Stimulated activated CD4-positive, alpha-beta T cell treated with anti-CD3 and anti-CD28 coated beads, Interleukin-1b, Interleukin-23, amount 100 ng/mL, for 1 hour (primary cell): ENCODE results near the gene REPIN1.
A peak's percentile ranks its signal among the peaks of the same experiment; 100 is the strongest.

Source experiments
- DNase-seq, 2 donors: peaks; one replicate each; pipeline ENCODE4 v3.0.0-alpha.2; 2020; ENCODE audit warnings: low read depth in 2 of 2

REPIN1 gene

DNA sequence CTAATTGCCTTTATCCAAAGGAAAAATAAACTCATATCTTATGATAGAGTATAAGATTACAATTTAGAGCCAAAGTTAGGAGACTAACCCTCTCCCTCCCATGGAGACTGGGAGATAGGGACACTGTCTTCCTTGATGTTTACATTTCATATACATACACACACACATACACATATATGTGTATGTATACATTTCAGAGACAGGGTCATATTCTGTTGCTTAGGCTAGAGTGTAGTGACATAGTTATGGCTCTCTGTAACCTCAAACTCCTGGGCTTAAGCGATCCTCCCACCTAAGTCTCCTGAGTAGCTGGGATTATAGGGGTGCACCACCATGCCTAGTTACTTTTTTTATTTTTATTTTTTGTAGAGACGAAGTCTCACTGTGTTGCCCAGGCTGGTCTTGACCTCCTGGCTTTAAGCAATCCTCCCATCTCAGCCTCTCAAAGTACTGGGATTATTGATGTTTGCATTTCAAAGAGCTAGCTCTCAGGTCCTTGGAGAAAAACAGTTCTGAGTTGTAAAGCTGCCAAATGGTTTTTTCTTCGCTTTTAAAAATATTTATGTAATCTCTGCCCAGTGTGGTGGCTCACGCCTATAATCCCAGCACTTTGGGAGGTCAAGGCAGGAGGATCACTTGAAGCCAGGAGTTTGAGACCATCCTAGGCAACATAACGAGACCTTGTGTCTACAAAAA is 8.1 kb upstream of the REPIN1 start:
- DNase-seq = no peak

DNA sequence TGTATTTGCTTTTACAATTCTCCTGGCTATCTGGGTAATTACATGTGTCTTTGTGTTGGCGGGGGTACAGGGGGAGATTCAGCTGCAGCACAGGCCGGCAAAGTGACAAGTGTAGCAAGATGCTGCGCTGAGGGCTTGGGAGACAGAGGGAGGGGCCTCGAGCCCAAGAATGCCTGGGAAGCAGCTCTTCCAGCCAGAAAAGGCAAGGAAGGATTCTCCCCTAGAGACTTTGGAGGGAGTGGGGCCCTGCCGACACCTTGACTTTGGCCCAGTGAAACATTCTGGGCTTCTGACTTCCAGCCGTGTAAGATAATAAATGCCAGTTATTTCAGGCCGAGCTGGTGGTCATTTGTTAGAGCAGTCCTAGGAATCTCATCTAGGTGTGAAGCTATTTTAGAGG is 7.2 kb upstream of the REPIN1 start:
- no peak for DNase-seq

DNA sequence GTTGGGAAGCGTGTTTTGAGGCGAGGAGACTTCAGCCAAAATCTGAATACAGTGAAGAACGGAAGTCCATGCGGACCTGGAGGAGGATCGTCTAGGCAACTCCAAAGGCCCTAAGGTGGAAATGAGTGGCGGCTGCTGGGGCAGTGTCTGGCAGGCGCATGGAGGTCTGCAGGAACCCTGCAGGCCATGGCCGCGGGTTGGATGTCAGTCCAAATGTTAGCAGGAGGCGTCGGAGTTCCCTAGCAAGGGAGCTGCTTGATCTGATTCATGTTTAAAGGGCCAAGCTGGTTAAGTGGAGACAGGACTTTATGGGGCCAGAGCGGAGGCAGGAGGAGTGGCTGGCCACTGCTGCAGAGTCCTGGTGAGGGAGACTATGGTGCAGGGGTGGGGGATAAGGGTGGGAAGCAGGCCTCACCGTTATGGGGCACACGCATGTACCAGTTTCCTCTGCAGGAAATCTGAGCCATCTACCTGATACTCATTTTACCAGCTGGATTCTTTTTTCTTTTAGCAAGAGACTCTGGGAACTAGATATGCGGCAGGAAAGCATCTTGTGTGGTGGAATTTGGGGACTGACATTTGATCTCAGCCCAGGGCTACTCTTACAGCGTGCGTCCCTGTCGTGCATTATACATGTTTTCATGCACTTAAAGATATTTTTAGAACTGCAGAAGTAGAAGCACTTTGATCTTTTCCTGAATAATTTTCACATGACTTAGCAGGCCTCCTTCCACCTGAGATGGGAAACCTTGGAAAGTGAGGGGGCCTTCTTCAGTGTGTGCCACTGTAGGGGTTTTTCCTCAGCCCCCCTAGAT is 6.6 kb upstream of the REPIN1 start:
- DNase-seq = no peak

DNA sequence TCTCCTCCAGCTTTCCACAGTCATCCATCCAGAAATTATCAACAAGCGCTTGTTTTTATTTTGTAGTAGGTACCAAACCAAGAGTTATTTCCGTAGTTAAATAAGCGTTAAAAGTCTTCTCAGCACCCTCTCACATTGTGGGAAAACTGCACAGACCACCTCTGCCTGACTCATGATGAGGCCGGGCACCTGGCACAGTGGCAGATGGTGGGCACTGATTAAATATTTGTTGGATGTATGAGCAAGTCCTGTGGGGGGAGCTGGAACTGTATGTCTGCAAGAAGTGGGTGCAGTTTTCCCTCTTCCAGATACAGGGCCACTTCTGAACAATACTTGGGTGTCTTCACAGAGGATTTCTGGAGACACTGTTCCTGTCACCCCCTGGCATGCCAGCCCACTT is 5.3 kb upstream of the REPIN1 start:
- DNase-seq = no peak

DNA sequence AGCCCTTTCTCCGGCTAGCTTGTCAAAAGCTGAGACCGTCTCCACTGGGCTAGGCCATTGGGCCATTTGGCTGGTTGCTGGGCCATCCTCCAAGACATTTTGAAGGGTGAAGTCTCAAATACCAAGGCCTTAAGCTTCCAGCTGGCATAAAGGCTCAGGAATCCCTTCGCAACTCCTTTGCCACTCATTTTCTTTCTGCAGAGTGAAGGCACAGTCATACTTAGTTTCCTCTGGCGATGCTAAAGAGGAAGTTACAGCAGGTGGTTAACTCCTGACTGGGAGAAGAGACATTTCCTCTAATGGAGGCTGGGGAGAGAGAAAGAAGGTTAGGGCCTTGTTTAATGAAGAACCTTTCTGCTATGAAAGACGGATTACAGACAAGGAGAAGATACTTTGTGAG is 4.8 kb upstream of the REPIN1 start:
- DNase-seq = no peak

DNA sequence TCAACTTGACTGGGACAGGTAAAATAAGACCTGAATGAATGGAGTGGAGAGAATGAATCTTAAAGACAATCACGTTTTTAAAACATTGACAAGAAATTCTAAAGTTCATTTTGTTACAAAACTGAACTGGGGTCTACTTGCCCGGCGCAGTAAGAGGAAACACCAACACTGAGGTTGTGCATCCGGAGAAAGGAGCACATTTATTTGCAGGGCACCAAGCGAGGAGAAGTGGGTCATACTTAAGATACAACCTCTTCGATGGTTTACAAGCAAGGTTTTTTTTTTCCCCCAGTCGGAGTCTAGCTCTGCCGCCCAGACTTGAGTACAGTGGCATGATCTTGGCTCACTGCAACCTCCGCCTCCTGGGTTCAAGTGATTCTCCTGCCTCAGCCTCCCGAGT is 3.4 kb upstream of the REPIN1 start:
- DNase-seq = no peak

DNA sequence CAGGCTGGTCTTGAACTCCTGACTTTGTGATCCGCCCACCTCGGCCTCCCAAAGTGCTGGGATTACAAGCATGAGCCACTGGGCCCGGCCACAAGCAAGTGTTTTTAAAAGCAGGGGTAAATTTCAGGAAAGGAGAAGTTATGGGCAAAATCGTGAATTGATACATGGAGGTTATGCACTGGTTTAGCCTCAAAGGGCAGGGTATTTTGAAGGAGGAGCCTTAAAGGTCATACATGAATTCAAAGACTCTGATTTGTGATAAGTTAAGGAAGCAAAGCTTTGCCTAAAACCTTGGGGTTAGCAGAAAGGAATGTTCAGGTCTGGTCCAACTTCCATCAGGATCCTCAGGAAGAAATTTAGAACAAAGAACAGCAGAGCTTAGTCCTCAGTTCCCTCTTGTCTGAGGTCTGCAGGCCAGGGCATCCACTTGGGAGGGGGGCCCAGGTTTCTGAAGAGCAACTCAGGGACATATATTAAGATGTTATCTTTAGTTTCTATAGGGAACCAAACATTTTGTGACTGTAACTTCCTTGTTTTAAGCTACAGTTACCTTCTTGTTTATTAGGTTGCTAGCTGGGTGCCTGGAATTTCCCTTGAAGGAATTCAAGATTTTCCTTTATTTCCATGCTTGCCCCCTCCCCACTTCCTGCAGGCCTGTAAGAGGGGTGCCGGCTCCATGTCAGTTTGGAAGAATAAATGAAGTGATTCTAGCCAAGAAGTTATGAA is 2.8 kb upstream of the REPIN1 start:
- no peak for DNase-seq

DNA sequence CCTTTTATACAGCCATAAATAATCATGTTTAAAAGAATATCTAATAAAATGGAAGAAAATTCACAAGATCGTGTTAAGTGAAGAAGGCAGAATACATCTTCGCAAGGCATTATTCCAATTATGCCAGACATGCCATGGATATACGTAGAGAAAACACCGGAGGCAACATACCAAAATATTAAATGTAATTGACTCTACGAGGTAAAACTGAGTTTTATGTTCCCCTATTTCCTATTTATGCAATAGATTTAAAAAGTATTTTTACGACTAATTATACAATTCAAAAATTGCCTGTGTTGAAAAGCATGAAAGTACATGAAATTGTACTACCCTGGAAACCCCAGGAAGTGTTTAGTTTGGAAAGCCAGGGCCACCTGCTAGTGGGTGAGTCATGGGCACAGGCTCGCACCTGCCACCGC is 936 bp upstream of the REPIN1 start:
- no peak for DNase-seq

DNA sequence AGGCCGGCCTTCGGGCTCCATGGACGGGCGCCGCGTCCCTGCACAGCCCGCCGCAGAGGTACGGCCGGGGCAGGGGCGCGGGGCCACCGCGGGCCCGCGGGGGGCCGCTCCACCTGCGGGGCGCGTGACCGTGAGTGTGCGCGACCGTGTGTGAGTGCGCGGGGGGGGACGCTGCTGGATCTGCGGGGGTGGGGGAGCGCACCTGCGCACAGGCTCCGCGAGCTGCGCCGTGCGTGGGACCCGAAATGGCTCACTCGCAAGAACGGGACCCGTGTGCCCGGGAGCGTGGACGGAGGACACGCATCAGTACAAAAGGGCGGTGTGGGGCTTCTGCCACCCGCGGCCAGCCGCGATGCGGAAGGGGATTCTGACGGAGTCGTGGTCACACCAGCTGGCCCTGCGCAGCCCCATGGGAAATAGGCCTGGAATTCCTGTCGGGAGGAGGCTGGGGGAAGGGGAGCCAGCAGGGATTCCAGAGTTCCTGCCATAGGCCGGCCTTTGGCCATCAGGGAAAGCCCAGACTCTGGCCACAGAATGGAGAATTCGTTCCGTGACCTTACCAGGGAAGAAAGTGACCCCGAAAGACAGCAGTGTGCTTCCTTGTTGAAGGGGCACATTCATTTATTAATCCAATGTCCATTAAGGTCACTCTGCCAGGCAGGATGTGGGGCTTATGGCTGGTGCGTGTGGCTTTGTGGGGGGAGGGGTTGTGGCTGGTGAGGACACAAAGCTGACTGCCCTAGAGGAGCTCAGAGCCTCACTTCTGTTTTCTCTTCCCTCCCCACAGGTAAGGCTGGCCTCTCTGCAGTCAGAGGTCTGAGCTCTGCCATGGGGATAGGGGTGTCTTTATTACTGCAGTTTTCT is 494 bp downstream of the REPIN1 start:
- peak in 1 of 2 donors; percentile 45 for DNase-seq

DNA sequence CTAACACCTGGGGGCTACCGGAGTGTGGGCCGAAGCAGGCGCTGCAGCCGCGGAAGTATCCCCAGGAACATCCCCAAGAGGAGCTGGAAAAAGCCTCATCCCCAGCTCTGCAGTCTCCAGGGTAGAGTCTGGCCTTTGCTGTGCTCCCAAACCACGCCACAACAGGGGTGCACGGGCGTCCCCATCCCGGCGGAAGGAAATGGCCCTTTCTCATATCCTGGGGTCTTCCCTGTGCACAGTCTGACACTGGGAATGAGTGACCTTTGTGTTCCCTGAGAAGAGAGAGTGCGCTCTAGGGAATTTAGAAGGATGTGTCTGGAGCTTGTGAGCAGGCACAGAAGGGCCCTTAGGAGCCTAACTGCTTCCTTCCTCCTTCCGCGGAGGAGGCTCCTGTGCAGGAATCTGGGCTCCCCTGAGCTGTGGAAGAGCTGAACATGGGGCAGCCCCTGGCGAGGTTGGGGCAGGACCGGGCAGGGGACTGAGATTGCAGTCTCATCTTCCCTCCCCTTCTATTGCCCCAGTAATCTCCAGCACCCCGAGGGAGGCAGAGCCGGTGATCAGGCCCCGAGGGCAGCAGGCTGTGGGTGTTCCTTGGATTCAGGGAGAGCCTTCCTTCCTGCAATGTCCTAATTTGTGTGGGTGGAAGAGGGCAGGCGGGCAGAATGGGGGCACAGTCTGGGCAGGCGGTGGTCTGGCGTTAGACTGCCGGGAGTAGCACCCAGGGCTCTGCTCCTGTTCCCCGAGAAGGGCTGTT is 1.3 kb downstream of the REPIN1 start:
- DNase-seq = no peak

DNA sequence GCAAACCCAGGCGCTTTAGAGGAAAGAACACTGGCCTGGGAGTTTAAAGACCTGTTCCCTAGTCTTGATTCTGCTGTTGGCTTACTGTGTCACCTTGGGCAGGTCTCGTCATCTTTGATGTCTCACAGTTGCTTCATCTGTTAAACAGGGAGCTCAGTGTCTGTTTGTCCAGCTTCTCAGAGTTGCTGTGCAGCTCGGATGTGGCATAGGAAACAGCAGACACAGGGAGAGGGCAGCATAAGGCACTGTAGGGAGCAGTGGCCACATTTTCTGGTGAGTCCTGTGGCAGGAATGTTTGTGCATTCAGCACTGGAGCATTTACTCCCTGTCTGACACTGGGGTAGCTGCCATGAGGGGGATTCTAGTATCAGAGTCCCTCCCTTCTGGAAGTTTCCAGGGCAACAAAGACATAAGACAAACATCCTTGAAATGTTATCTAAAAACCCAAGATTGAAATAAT is 2.0 kb downstream of the REPIN1 start:
- no peak for DNase-seq

DNA sequence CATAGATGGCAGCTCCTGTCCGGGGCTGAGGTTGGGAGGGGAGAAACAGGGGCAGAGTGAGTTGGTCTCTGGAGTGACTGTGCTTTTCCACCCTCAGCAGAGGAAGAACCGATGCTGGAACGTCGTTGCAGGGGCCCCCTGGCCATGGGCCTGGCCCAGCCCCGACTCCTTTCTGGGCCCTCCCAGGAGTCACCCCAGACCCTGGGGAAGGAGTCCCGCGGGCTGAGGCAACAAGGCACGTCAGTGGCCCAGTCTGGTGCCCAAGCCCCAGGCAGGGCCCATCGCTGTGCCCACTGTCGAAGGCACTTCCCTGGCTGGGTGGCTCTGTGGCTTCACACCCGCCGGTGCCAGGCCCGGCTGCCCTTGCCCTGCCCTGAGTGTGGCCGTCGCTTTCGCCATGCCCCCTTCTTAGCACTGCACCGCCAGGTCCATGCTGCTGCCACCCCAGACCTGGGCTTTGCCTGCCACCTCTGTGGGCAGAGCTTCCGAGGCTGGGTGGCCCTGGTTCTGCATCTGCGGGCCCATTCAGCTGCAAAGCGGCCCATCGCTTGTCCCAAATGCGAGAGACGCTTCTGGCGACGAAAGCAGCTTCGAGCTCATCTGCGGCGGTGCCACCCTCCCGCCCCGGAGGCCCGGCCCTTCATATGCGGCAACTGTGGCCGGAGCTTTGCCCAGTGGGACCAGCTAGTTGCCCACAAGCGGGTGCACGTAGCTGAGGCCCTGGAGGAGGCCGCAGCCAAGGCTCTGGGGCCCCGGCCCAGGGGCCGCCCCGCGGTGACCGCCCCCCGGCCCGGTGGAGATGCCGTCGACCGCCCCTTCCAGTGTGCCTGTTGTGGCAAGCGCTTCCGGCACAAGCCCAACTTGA is 2.7 kb downstream of the REPIN1 start:
- no peak for DNase-seq

DNA sequence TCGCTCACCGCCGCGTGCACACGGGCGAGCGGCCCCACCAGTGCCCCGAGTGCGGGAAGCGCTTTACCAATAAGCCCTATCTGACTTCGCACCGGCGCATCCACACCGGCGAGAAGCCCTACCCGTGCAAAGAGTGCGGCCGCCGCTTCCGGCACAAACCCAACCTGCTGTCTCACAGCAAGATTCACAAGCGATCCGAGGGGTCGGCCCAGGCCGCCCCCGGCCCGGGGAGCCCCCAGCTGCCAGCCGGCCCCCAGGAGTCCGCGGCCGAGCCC is 3.3 kb downstream of the REPIN1 start:
- no peak for DNase-seq

DNA sequence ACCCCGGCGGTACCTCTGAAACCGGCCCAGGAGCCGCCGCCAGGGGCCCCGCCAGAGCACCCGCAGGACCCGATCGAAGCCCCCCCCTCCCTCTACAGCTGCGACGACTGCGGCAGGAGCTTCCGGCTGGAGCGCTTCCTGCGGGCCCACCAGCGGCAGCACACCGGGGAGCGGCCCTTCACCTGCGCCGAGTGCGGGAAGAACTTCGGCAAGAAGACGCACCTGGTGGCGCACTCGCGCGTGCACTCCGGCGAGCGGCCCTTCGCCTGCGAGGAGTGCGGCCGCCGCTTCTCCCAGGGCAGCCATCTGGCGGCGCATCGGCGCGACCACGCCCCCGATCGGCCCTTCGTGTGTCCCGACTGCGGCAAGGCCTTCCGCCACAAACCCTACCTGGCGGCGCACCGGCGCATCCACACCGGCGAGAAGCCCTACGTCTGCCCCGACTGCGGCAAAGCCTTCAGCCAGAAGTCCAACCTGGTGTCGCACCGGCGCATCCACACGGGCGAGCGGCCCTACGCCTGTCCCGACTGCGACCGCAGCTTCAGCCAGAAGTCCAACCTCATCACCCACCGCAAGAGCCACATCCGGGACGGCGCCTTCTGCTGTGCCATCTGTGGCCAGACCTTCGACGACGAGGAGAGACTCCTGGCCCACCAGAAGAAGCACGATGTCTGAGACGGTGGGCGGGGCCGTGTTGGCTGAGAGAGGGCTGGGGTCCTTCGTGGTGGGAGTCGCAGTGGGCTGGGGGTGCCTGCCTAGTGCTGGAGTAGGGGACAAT is 3.8 kb downstream of the REPIN1 start:
- no peak for DNase-seq

DNA sequence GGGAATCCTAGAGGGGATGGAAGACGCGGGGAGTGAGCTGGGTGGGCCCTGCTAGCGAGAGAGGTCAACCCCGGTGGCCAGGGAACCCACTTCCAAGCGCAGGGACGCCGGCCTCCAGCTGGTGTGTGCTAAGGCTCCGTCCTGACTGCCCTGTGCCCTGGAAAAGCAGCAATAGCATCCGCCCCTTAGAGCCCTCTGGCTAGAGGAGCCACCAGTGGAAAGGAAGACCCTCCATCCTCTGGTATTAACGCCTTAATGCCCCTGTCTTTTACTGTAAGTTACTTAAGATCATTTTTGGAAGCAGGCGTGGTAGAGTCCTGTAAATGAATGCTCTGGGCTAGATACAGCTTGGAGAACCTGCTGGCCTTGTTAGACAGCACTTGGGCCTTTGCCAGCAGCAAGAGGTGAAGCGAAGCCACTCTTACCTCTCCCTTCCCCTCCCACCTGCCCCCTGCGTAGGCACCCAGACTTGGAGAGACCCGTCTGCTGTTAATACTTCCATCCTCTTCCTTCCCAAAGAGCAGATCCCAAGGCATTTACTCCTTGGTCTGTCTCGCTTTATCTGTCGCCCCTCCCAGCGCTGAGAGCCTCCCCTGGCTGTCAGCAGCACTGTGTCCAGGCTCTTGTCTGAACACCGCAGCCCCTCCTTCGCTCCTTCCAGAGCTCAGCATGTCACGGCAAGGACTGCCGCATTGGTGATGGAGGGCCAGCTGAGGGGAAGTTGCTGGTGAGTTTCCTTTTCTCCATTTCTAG is 4.6 kb downstream of the REPIN1 start:
- DNase-seq = no peak

DNA sequence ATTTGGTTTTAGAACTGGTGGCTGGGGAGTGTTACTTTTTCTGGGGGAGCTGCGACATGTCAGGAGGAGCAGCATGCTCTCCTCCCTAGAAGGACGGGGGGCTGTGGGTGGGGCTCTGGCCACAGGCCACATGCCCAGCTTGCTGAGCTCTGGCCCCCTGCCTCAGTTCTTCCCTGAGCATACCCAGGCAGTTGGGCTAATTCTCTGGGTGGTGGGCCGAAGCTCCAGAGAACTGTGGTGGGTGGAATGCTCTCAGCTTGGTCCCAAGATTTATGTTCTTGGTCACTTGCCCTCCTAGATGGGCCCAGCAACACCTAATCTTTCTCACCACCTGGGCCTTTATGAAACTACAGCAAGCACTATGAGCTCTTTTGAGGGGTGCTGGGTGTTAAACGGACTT is 5.4 kb downstream of the REPIN1 start:
- DNase-seq = no peak

DNA sequence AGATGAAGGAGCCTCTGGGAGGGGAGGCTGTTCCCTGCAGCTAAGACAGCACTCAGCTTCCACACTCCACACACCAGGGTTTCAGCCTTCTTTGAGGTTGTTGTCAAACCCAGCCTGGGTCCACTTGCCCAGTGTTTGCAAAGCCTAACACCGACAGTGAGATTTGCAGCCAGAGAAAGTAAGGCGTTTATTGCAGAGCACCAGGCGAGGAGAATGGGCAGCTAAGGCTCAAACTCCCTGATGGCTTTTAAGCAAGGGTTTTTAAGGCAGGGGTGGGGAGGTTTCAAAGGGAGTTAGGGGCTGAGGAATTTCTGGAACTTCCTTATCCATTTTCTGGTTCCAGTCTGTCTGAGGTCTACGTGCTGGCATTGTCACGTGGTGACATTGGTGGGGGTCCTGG is 5.8 kb downstream of the REPIN1 start:
- no peak for DNase-seq

DNA sequence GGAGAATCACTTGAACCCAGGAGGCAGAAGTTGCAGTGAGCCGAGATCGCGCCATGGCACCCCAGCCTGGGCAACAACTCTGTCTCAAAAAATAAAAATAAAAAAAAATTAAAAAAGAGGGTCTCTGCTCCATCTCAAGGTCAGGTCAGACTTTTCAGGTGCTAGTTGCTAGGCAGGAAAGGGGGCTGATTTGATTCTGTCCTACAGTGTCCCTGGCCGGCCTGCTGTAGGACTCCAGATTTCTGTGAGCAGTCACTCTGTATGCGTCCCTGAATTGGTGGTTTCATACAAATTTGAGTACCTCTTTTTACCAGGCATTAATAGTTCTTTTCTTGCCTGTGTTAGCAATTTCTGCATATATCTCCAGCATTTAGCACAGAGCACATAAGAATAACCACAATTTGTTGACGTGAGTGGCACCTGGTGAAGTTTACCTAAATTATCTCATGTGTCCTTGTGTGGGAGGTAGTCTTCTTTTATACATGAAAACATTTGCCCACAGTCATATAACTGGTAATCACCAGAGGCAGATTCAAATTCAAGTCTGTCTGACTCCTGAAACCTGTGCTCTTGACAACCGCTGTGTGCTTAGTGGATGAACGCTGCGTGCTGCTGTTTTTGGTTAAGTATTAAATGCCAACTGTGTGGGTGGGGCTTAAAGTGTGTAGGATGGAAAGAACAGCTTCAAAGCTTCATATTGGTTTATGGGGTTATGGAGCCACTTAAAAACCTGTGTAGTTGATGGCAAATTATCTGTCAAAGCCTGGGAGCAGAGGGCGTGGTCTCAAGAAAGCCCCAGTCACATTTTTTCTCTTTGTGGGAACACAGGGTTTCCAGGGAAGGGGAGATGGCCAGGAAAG is 7.3 kb downstream of the REPIN1 start:
- no peak for DNase-seq
